Suppressor macrophage (primary cell): Measurements from ENCODE around the gene WHRN.

ENCODE experiments used
- DNase-seq, 4 experiments: peaks; one replicate each; pipeline ENCODE4 v3.0.0-alpha.2; 2020 to 2022

Gene WHRN

GRCh38 chr9:114513959-114514267 lies 8.6 kb upstream of the WHRN start:
- DNase-seq, result no peak

- DNase-seq, result peak; percentile 34 to 65 (median 46)
Measured at GRCh38 chr9:114513055-114513958, 8.0 kb upstream of the WHRN start.

- no peak for DNase-seq
Measured at GRCh38 chr9:114511978-114512874, 7.0 kb upstream of the WHRN start.

- DNase-seq, result peak in 3 of 4 experiments; percentile 41 to 57 (median 56)
Measured at GRCh38 chr9:114507726-114508125, 2.5 kb upstream of the WHRN start.

- DNase-seq, result no peak
Measured at GRCh38 chr9:114506082-114506390, 763 bp upstream of the WHRN start.

GRCh38 chr9:114504341-114505186 lies 709 bp downstream of the WHRN start:
- peak; percentile 58 to 84 (median 71) for DNase-seq

- no peak for DNase-seq
Measured at GRCh38 chr9:114503522-114504340, 1.5 kb downstream of the WHRN start.

- no peak for DNase-seq
Measured at GRCh38 chr9:114503009-114503408, 2.3 kb downstream of the WHRN start.

- no peak for DNase-seq
Measured at GRCh38 chr9:114501796-114502682, 3.2 kb downstream of the WHRN start.

- no peak for DNase-seq
Measured at GRCh38 chr9:114500697-114501292, 4.5 kb downstream of the WHRN start.

GRCh38 chr9:114499941-114500696 lies 5.2 kb downstream of the WHRN start:
- DNase-seq, result no peak

- no peak for DNase-seq
Measured at GRCh38 chr9:114499528-114499927, 5.7 kb downstream of the WHRN start.

- DNase-seq, result no peak
Measured at GRCh38 chr9:114497727-114498382, 7.4 kb downstream of the WHRN start.

GRCh38 chr9:114497236-114497635 lies 8.0 kb downstream of the WHRN start:
- no peak for DNase-seq

- DNase-seq, result no peak
Measured at GRCh38 chr9:114496011-114496410, 9.3 kb downstream of the WHRN start.

GRCh38 chr9:114494776-114495569 lies 10.3 kb downstream of the WHRN start:
- no peak for DNase-seq

- no peak for DNase-seq
Measured at GRCh38 chr9:114493521-114494184, 11.6 kb downstream of the WHRN start.

GRCh38 chr9:114492991-114493390 lies 12.3 kb downstream of the WHRN start:
- DNase-seq, result no peak
